Liver (tissue), 9 donors: ENCODE results near the gene EPS8. TPM values are rescaled to one million over a fixed set of nuclear protein-coding genes. Genes with fewer than 3 reads are reported as not detected.

Source experiments
- DNase-seq: peaks from one replicate; pipeline ENCODE4 v3.0.0-alpha.2; 2017; ENCODE audit warnings: low spot score
- H3K27ac ChIP-seq, 2 donors: one replicate each; pipeline ENCODE4 v1.7.0; 2013; ENCODE audit warnings: inconsistent platforms in 2 of 2, low read length in 2 of 2, control low read depth in 1 of 2, low read depth in 1 of 2, mild to moderate bottlenecking in 1 of 2
- H3K27me3 ChIP-seq, 4 donors: one replicate each; pipeline versions ENCODE4 v1.6.1 to v1.7.0; 2013; ENCODE audit warnings: low read length in 3 of 4, inconsistent platforms in 1 of 4, mild to moderate bottlenecking in 1 of 4, moderate library complexity in 1 of 4; ENCODE audit not compliant: control insufficient read depth in 4 of 4, insufficient read depth in 4 of 4
- H3K36me3 ChIP-seq, 4 donors: one replicate each; pipeline versions ENCODE4 v1.6.1 to v1.7.0; 2013; ENCODE audit warnings: low read length in 3 of 4, mild to moderate bottlenecking in 3 of 4, low read depth in 1 of 4, moderate library complexity in 1 of 4; ENCODE audit not compliant: control insufficient read depth in 4 of 4, insufficient read depth in 3 of 4
- H3K4me1 ChIP-seq, 4 donors: one replicate each; pipeline versions ENCODE4 v1.6.1 to v1.7.0; 2013; ENCODE audit warnings: low read length in 3 of 4, mild to moderate bottlenecking in 3 of 4, moderate library complexity in 1 of 4; ENCODE audit not compliant: control insufficient read depth in 4 of 4, insufficient read depth in 4 of 4
- H3K4me3 ChIP-seq, 3 donors: one replicate each; pipeline versions ENCODE4 v1.6.1 to v1.7.0; 2013; ENCODE audit warnings: low read length in 3 of 3, control low read depth in 1 of 3, low read depth in 1 of 3, mild to moderate bottlenecking in 1 of 3
- H3K9ac ChIP-seq, 2 donors: one replicate each; pipeline ENCODE4 v1.7.0; 2013; ENCODE audit warnings: low read length in 2 of 2, mild to moderate bottlenecking in 2 of 2, moderate library complexity in 2 of 2, control low read depth in 1 of 2, low read depth in 1 of 2
- H3K9me3 ChIP-seq, 4 donors: one replicate each; pipeline versions ENCODE4 v1.6.1 to v1.7.0; 2013; ENCODE audit warnings: low read length in 3 of 4; ENCODE audit not compliant: control insufficient read depth in 4 of 4
- EGR1 ChIP-seq, 2 donors: IDR thresholded peaks; 2 replicates each; pipeline ENCODE4 v1.6.1; 2016 to 2018; ENCODE audit warnings: antibody characterized with exemption in 2 of 2, low read depth in 2 of 2
- FOXA1 ChIP-seq: IDR thresholded peaks from 2 replicates; pipeline ENCODE4 v1.6.1; 2016; ENCODE audit warnings: antibody characterized with exemption
- FOXA2 ChIP-seq: IDR thresholded peaks from 2 replicates; pipeline ENCODE4 v1.6.1; 2016; ENCODE audit warnings: antibody characterized with exemption
- HNF4A ChIP-seq, 2 donors: conservative IDR thresholded peaks; 2 replicates each; pipeline ENCODE4 v1.6.1; 2016; ENCODE audit warnings: antibody characterized with exemption in 2 of 2, mild to moderate bottlenecking in 2 of 2
- HNF4G ChIP-seq: IDR thresholded peaks from 2 replicates; pipeline ENCODE4 v1.6.1; 2016; ENCODE audit warnings: antibody characterized with exemption
- JUND ChIP-seq, 2 donors: IDR thresholded peaks; 2 replicates each; pipeline ENCODE4 v1.6.1; 2016; ENCODE audit warnings: antibody characterized with exemption in 2 of 2
- NR2F2 ChIP-seq: IDR thresholded peaks from 2 replicates; pipeline ENCODE4 v1.6.1; 2016; ENCODE audit warnings: antibody characterized with exemption
- RAD21 ChIP-seq, 2 donors: IDR thresholded peaks; 2 replicates each; pipeline ENCODE4 v1.6.1; 2016; ENCODE audit warnings: antibody characterized with exemption in 2 of 2, mild to moderate bottlenecking in 2 of 2
- RXRA ChIP-seq, 2 donors: IDR thresholded peaks; 2 replicates each; pipeline ENCODE4 v1.6.1; 2017 to 2018; ENCODE audit warnings: antibody characterized with exemption in 2 of 2, mild to moderate bottlenecking in 1 of 2
- SP1 ChIP-seq: IDR thresholded peaks from 2 replicates; pipeline ENCODE4 v1.6.1; 2018; ENCODE audit warnings: antibody characterized with exemption, mild to moderate bottlenecking
- TAF1 ChIP-seq: conservative IDR thresholded peaks from 2 replicates; pipeline ENCODE4 v1.6.1; 2016; ENCODE audit warnings: antibody characterized with exemption, mild to moderate bottlenecking
- YY1 ChIP-seq: IDR thresholded peaks from 2 replicates; pipeline ENCODE4 v1.6.1; 2016; ENCODE audit warnings: antibody characterized with exemption, mild to moderate bottlenecking
- WGBS: extraction: QIAGEN DNeasy Blood & Tissue Kit; methylation state at CpG from one replicate; pipeline ENCODE4 v1.1.7; 2013; 5-methylcytosine and 5-hydroxymethylcytosine counted together
- polyA plus RNA-seq, 2 donors: library from polyadenylated mRNA; stranded (reverse) in 1 of 2; unstranded in 1 of 2; fragments of 200-250 nt in 1 of 2; fragments of >200 nt in 1 of 2; fragmentation: Nextera tagmentation in 1 of 2; extraction: Ambion mirVana in 1 of 2; gene quantifications; one replicate each; pipeline versions ENCODE4 v1.2.1 to v1.2.3, GENCODE V29; 2013 to 2015
- total RNA-seq, 2 donors: library from RNA; depleted of rRNA; stranded (reverse); fragments of >200 nt; gene quantifications; one replicate each; pipeline ENCODE4 v1.2.3, GENCODE V29; 2014
- TF ChIP-seq, protein P1 (sequence below): fragments of 150-350 bp; IDR thresholded peaks from 2 replicates; pipeline ENCODE4 v1.5.1; 2017; ENCODE audit warnings: improper control_type of control experiment, low read depth, low read length; ENCODE audit not compliant: missing input control
- TF ChIP-seq, protein P2 (sequence below): IDR thresholded peaks from 2 replicates; pipeline ENCODE4 v1.6.1; 2016; ENCODE audit warnings: antibody characterized with exemption
- TF ChIP-seq, protein P3 (sequence below): IDR thresholded peaks from 2 replicates; pipeline ENCODE4 v1.6.1; 2016; ENCODE audit warnings: antibody characterized with exemption
- TF ChIP-seq, protein P4 (sequence below): IDR thresholded peaks from 2 replicates; pipeline ENCODE4 v1.6.1; 2016; ENCODE audit warnings: antibody characterized with exemption, mild to moderate bottlenecking
- donor health status: healthy.
- donor health status: healthy.
- donor health status: healthy.
- donor health status: healthy.
- donor health status: healthy.

Gene EPS8
- total and polyA plus RNA-seq, 4 donors, result 13.7 to 40.2 (median 15.0) TPM

DNA sequence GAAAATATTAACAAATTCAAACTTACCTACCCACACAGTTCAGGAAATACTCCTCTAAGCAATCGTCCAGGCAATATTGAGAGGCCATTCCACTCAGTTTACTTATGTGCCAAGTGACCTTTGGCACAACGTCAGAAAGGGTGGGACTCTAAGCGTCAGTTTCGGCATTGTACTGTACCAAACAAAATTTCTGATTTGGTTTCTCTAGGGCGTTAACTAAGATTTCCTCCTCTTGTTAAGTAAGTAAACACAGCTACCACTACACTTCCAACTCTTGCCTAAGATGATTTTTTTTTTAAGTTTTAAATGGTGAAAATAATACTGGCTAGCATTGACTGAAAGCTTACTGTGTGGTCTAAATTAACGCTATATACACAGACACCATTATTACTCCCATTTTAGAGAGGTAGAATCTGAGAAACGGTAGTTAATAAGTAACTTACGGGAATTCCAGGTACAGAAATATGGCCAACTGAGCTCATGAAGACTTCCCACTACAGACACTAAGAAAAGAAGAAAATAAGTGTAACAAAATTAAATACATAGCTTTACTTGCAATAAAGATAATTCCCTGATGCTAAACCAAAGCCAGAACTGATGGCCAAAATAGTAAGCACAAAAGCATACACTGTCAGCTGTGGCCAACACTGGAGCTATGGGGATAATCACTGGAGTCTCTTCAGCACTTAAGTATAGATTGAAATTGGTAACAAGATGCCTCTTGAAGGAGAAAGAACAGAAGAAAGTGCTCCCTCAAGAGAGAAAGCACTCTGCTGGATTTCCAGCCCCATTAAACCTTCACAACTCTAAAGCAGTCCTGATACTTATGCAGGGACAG is 76.1 kb downstream of the EPS8 start:
- Histone ChIP-seq H3K4me1 (peaks cover 6 to 50% (median 40%) of the 10 kb centered on the region in 4 donors), H3K9me3 (no peaks in the 10 kb centered on the region), H3K36me3 (no peaks in the 10 kb centered on the region), H3K27me3 (no peaks in the 10 kb centered on the region), H3K27ac (peak overlapping the region; percentile 77), H3K4me3 (peak overlapping the region; percentile 38 to 58 (median 46)), H3K9ac (peak overlapping the region in 1 of 2 donors; percentile 68)
- 24% methylated on average over 8 of the region's 8 CpGs for WGBS
- TF ChIP-seq RXRA (IDR thresholded peaks at IDR 0.05) (peak; percentile 75 to 76), HNF4A (conservative IDR thresholded peaks at IDR 0.05) (peak; percentile 85), JUND (IDR thresholded peaks at IDR 0.05) (peak in 1 of 2 donors; percentile 32), NR2F2 (peak; percentile 54), FOXA1 (no peak), HNF4G (peak; percentile 74), YY1 (peak; percentile 95), FOXA2 (peak; percentile 41), SP1 (peak; percentile 79), EGR1 (IDR thresholded peaks at IDR 0.05; ENCODE audit: low read depth in 2 of 2) (no peak), TAF1 (peak; percentile 32), RAD21 (IDR thresholded peaks at IDR 0.05) (peak in 1 of 2 donors; percentile 25)
- TF ChIP-seq, protein P1, sequence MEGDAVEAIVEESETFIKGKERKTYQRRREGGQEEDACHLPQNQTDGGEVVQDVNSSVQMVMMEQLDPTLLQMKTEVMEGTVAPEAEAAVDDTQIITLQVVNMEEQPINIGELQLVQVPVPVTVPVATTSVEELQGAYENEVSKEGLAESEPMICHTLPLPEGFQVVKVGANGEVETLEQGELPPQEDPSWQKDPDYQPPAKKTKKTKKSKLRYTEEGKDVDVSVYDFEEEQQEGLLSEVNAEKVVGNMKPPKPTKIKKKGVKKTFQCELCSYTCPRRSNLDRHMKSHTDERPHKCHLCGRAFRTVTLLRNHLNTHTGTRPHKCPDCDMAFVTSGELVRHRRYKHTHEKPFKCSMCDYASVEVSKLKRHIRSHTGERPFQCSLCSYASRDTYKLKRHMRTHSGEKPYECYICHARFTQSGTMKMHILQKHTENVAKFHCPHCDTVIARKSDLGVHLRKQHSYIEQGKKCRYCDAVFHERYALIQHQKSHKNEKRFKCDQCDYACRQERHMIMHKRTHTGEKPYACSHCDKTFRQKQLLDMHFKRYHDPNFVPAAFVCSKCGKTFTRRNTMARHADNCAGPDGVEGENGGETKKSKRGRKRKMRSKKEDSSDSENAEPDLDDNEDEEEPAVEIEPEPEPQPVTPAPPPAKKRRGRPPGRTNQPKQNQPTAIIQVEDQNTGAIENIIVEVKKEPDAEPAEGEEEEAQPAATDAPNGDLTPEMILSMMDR, result no peak
- TF ChIP-seq, protein P2, sequence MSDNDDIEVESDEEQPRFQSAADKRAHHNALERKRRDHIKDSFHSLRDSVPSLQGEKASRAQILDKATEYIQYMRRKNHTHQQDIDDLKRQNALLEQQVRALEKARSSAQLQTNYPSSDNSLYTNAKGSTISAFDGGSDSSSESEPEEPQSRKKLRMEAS, result peak; percentile 46
- TF ChIP-seq, protein P3, sequence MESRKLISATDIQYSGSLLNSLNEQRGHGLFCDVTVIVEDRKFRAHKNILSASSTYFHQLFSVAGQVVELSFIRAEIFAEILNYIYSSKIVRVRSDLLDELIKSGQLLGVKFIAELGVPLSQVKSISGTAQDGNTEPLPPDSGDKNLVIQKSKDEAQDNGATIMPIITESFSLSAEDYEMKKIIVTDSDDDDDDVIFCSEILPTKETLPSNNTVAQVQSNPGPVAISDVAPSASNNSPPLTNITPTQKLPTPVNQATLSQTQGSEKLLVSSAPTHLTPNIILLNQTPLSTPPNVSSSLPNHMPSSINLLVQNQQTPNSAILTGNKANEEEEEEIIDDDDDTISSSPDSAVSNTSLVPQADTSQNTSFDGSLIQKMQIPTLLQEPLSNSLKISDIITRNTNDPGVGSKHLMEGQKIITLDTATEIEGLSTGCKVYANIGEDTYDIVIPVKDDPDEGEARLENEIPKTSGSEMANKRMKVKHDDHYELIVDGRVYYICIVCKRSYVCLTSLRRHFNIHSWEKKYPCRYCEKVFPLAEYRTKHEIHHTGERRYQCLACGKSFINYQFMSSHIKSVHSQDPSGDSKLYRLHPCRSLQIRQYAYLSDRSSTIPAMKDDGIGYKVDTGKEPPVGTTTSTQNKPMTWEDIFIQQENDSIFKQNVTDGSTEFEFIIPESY, result peak; percentile 54
- TF ChIP-seq, protein P4, sequence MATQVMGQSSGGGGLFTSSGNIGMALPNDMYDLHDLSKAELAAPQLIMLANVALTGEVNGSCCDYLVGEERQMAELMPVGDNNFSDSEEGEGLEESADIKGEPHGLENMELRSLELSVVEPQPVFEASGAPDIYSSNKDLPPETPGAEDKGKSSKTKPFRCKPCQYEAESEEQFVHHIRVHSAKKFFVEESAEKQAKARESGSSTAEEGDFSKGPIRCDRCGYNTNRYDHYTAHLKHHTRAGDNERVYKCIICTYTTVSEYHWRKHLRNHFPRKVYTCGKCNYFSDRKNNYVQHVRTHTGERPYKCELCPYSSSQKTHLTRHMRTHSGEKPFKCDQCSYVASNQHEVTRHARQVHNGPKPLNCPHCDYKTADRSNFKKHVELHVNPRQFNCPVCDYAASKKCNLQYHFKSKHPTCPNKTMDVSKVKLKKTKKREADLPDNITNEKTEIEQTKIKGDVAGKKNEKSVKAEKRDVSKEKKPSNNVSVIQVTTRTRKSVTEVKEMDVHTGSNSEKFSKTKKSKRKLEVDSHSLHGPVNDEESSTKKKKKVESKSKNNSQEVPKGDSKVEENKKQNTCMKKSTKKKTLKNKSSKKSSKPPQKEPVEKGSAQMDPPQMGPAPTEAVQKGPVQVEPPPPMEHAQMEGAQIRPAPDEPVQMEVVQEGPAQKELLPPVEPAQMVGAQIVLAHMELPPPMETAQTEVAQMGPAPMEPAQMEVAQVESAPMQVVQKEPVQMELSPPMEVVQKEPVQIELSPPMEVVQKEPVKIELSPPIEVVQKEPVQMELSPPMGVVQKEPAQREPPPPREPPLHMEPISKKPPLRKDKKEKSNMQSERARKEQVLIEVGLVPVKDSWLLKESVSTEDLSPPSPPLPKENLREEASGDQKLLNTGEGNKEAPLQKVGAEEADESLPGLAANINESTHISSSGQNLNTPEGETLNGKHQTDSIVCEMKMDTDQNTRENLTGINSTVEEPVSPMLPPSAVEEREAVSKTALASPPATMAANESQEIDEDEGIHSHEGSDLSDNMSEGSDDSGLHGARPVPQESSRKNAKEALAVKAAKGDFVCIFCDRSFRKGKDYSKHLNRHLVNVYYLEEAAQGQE, result peak; percentile 58
- no peak for DNase-seq
